ENCODE data around the gene POU2F3. TPM values are rescaled to one million over a fixed set of nuclear protein-coding genes. Genes with fewer than 3 reads are reported as not detected.

Gene POU2F3
- total and polyA plus RNA-seq, 2 of the 13 experiments (the other 11 are each of a cell fraction or from before 2014, with no cell fraction given): not detected

DNA sequence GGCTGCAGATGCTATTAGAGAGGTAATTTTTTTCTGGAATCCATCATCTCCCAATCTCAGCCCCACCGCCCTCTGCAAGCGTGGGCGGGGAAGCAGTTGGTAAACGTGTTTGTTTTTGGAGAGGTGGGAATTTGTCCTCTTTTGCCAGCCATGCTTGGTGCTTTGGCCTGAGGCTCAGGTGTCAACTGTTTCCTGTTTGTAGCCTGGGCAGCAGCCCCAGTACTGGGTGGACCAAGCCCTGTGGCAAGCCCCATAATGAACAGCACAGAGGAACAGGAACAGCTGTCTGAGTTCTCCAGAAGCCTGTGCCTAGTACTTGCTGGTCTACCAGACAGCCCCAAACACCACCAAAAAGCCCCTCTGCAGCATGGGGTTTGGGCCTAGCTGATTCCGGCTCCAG lies 39.6 kb downstream of the POU2F3 start (continued):
- no peak for TF ChIP-seq ZNF281 (CRISPR knock-in tag; IDR thresholded peaks at IDR 0.05; ENCODE audit: borderline replicate concordance)

GRCh38 chr11:120280600-120281051 lies 40.7 kb downstream of the POU2F3 start:
- peak overlapping the region in 1 of 3 experiments; percentile 35; a peak in 1 of 6 replicates for H3K4me3 ChIP-seq (replicated peaks in 1 of 3; ENCODE audit: insufficient read depth in 1 of 3, low read depth in 2 of 3, low read length in 3 of 3)
- H3K27ac ChIP-seq (ENCODE audit: extremely low read length, insufficient read depth, low read length): no peak overlapping the region
- H3K4me1 ChIP-seq (ENCODE audit: insufficient read depth, low read length): peaks cover 24% of the 10 kb centered on the region
- intact Hi-C loops (cut with micrococcal nuclease; ENCODE audit: unreplicated experiment) (no loop called here), in situ Hi-C loops (cut with HindIII; ENCODE audit: extremely low pct_ligation_motif_present, low pct_unique_long_range_greater_than_20kb) (no loop called here)
- H3K79me2 ChIP-seq (ENCODE audit: insufficient read depth, low read length): no peaks in the 10 kb centered on the region
- no peak overlapping the region for H3K9ac ChIP-seq (ENCODE audit: insufficient read depth, low read depth, low read length)
- ATAC-seq (peak; percentile 67), DNase-seq (ENCODE audit: low spot score) (peak; percentile 51), FAIRE-seq (no peak)
- no peaks in the 10 kb centered on the region for H4K20me1 ChIP-seq (ENCODE audit: insufficient read depth, low read length)
- peak overlapping the region; percentile 57 for H3K4me2 ChIP-seq (ENCODE audit: low read depth, low read length)
- peaks cover 5 to 33% of the 10 kb centered on the region in 2 experiments; a peak in 3 of 5 replicates for H3K27me3 ChIP-seq (ENCODE audit: control insufficient read depth in 1 of 2, insufficient read depth in 2 of 2, low read length in 2 of 2)
- POLR2A ChIA-PET: no interaction called here
- CTCF ChIA-PET (ENCODE audit: low intra/inter-chr PET ratio, low total read pairs): no interaction called here
- H2AFZ ChIP-seq (ENCODE audit: low read length): no peak overlapping the region
- 0% methylated on average over 4 of the region's 5 CpGs for WGBS (ENCODE audit: low lambda C conversion rate)
- H3K9me3 ChIP-seq (ENCODE audit: low read length): no peaks in the 10 kb centered on the region
- BruUV-seq (replicated peaks): no TSS peak
- H3K36me3 ChIP-seq (replicated peaks in 1 of 2; ENCODE audit: control insufficient read depth in 1 of 2, insufficient read depth in 2 of 2, low read length in 2 of 2): no peaks in the 10 kb centered on the region
- TF ChIP-seq ZNF7 (CRISPR knock-in tag; IDR thresholded peaks at IDR 0.05) (no peak), NKX3-1 (CRISPR knock-in tag; IDR thresholded peaks at IDR 0.05) (no peak), CCAR2 (optimal IDR thresholded peaks at IDR 0.05; ENCODE audit: low read depth, low read length) (no peak), HNF4G (IDR thresholded peaks at IDR 0.05; ENCODE audit: borderline replicate concordance, low read depth, low read length) (no peak), HNF4G (CRISPR knock-in tag; IDR thresholded peaks at IDR 0.05; ENCODE audit: borderline replicate concordance, low read depth) (no peak), ZNF407 (CRISPR knock-in tag; IDR thresholded peaks at IDR 0.05; ENCODE audit: not compliant biosample characterization) (no peak), RXRA (CRISPR knock-in tag; IDR thresholded peaks at IDR 0.05) (no peak), FOXK1 (CRISPR knock-in tag; IDR thresholded peaks at IDR 0.05; ENCODE audit: borderline replicate concordance, low read depth) (no peak), MLLT10 (CRISPR knock-in tag; IDR thresholded peaks at IDR 0.05) (no peak)
- TF ChIP-seq, protein P1, sequence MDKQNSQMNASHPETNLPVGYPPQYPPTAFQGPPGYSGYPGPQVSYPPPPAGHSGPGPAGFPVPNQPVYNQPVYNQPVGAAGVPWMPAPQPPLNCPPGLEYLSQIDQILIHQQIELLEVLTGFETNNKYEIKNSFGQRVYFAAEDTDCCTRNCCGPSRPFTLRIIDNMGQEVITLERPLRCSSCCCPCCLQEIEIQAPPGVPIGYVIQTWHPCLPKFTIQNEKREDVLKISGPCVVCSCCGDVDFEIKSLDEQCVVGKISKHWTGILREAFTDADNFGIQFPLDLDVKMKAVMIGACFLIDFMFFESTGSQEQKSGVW (CRISPR knock-in tag; IDR thresholded peaks at IDR 0.05; ENCODE audit: borderline replicate concordance): no peak
